ENCODE measurements around the gene BCL10. TPM values are rescaled to one million over a fixed set of nuclear protein-coding genes. Genes with fewer than 3 reads are reported as not detected.
A peak's percentile ranks its signal among the peaks of the same experiment; 100 is the strongest.

Gene BCL10
- total and polyA plus RNA-seq, 2 of the 4 experiments (the other 2 are of a cell fraction): 15.3 to 30.5 TPM

- ChIA-PET POLR2A (ENCODE audit: unreplicated experiment) (interaction anchor here (0.6 kb wide), 1 partner anchor 46 kb away, joined by 4 read pairs; no protein-coding TSS in a partner anchor), CTCF (interaction anchor here (0.6 to 3.3 kb wide), 4 partner anchors 10 to 135 kb away, joined by 3 to 12 read pairs (median 5); no protein-coding TSS in a partner anchor)
- Histone ChIP-seq H3K9me3 (ENCODE audit: control insufficient read depth, insufficient read depth, low read length) (no peaks in the 10 kb centered on the region), H2BK5ac (ENCODE audit: low read depth, low read length, poor library complexity, severe bottlenecking) (peak overlapping the region; percentile 73), H3K56ac (ENCODE audit: extremely low read depth, insufficient read depth, low read length) (peak overlapping the region; percentile 31), H2BK120ac (ENCODE audit: low read depth, low read length) (peak overlapping the region; percentile 77), H3K18ac (ENCODE audit: low read depth, low read length) (peak overlapping the region; percentile 93), H4K5ac (ENCODE audit: low read depth, low read length) (peak overlapping the region; percentile 80), H3K14ac (replicated peaks; ENCODE audit: low read depth, low read length) (0 out of 2 replicates have a peak overlapping the region, but pooled peaks have one; percentile 25), H2BK15ac (ENCODE audit: low read depth, low read length) (no peak overlapping the region), H3K9ac (ENCODE audit: low read depth, low read length) (no peak overlapping the region), H2AK9ac (replicated peaks; ENCODE audit: low read depth, low read length, poor library complexity) (no peak overlapping the region), H3K4me3 (ENCODE audit: insufficient read depth, low read depth, low read length) (no peak overlapping the region), H3K4me1 (ENCODE audit: control insufficient read depth, insufficient read depth, low read length) (peaks cover 27% of the 10 kb centered on the region), H3K4me2 (ENCODE audit: low read depth, low read length) (peak overlapping the region; percentile 48), H2AK5ac (ENCODE audit: low read depth, low read length) (no peak overlapping the region), H3K27me3 (ENCODE audit: control insufficient read depth, insufficient read depth, low read length) (no peaks in the 10 kb centered on the region), H2BK20ac (ENCODE audit: low read depth, low read length) (peak overlapping the region; percentile 43; the same call in 1 of the 2 replicates), H3K4ac (ENCODE audit: low read depth, low read length) (peak overlapping the region; percentile 34), H3K23ac (ENCODE audit: low read depth, low read length) (peak overlapping the region; percentile 15; the same call in 1 of the 2 replicates), H3K27ac (ENCODE audit: insufficient read depth, low read length) (peak overlapping the region; percentile 87), H3K79me1 (ENCODE audit: low read depth in 1 of 2, low read length in 2 of 2) (no peaks in the 10 kb centered on the region), H3K9me1 (ENCODE audit: insufficient read depth, low read length) (no peaks in the 10 kb centered on the region), H4K91ac (ENCODE audit: insufficient read depth, low read depth, low read length) (peak overlapping the region; percentile 40), H3K36me3 (ENCODE audit: control insufficient read depth, insufficient read depth, low read length) (no peaks in the 10 kb centered on the region), H4K8ac (ENCODE audit: low read depth in 2 of 2, low read length in 2 of 2) (peak overlapping the region; percentile 37 to 42; a peak in 3 of 4 replicates), H4K20me1 (ENCODE audit: insufficient read depth, low read length) (no peaks in the 10 kb centered on the region), H2AFZ (replicated peaks; ENCODE audit: low read length, poor library complexity) (peak overlapping the region; percentile 44)
- DNase-seq: peak; percentile 48
- intact Hi-C loops (cut with micrococcal nuclease) (no loop called here), dilution Hi-C loops (cut with HindIII; ENCODE audit: low sequenced_read_pairs, unreplicated experiment) (no loop called here), in situ Hi-C loops (cut with MboI; ENCODE audit: low sequenced_read_pairs) (loop anchor here (5.0 kb wide), 1 partner anchor 122 kb away; no protein-coding TSS in a partner anchor)
- WGBS, 2 experiments (ENCODE audit: extremely low coverage in 2 of 2, insufficient read length in 1 of 2): no CpG with 5 or more reads among the region's 4 CpGs
- peak; percentile 14 for ATAC-seq (ENCODE audit: low read depth)
- BruUV-seq (replicated peaks): no TSS peak
- TF ChIP-seq BHLHE40 (IDR thresholded peaks at IDR 0.05; ENCODE audit: low read depth, low read length): no peak
- TF ChIP-seq MXI1 (IDR thresholded peaks at IDR 0.05; ENCODE audit: borderline replicate concordance, low read depth, low read length): no peak
- no peak for TF ChIP-seq SMC3 (IDR thresholded peaks at IDR 0.05; ENCODE audit: low read depth, low read length)
- no peak for TF ChIP-seq RFX5 (IDR thresholded peaks at IDR 0.05; ENCODE audit: low read depth, low read length)
- TF ChIP-seq CTCF (conservative IDR thresholded peaks at IDR 0.05; ENCODE audit: low read depth, low read length): no peak
- TF ChIP-seq MAFK (IDR thresholded peaks at IDR 0.05; ENCODE audit: low read depth, low read length): no peak
- TF ChIP-seq CEBPB (IDR thresholded peaks at IDR 0.05; ENCODE audit: low read depth, low read length): no peak
- TF ChIP-seq NFE2L2 (IDR thresholded peaks at IDR 0.05; ENCODE audit: low read depth, low read length): no peak
- TF ChIP-seq RAD21 (IDR thresholded peaks at IDR 0.05; ENCODE audit: low read length): no peak
- TF ChIP-seq MAZ (IDR thresholded peaks at IDR 0.05; ENCODE audit: borderline replicate concordance, low read depth, low read length): no peak
- TF ChIP-seq CHD1 (IDR thresholded peaks at IDR 0.05; ENCODE audit: low read depth, low read length): no peak
- no peak for TF ChIP-seq RCOR1 (IDR thresholded peaks at IDR 0.05; ENCODE audit: insufficient replicate concordance, low read length)
- TF ChIP-seq, protein P1, sequence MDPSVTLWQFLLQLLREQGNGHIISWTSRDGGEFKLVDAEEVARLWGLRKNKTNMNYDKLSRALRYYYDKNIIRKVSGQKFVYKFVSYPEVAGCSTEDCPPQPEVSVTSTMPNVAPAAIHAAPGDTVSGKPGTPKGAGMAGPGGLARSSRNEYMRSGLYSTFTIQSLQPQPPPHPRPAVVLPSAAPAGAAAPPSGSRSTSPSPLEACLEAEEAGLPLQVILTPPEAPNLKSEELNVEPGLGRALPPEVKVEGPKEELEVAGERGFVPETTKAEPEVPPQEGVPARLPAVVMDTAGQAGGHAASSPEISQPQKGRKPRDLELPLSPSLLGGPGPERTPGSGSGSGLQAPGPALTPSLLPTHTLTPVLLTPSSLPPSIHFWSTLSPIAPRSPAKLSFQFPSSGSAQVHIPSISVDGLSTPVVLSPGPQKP (IDR thresholded peaks at IDR 0.05; ENCODE audit: borderline replicate concordance, low read depth, low read length): no peak
Measured at GRCh38 chr1:85244271-85245061, 32.0 kb downstream of the BCL10 start.

Measured in IMR-90 (cell line).